Neural cell (in vitro differentiated cells): ENCODE measurements around the gene CLN6. TPM values are rescaled to one million over a fixed set of nuclear protein-coding genes. Genes with fewer than 3 reads are reported as not detected.

ENCODE experiments used
- H2AFZ ChIP-seq: fragments of 200-600, 300-800 bp; sonication (generic), shearing (Covaris generic); 2 replicates; pipeline ENCODE4 v1.6.0; 2014; ENCODE audit warnings: low read depth, mild to moderate bottlenecking, antibody characterized with exemption, low read length, moderate library complexity
- H3F3A ChIP-seq: fragments of 200-600 bp; shearing (Covaris generic); 2 replicates; pipeline ENCODE4 v1.6.1; 2016; ENCODE audit warnings: mild to moderate bottlenecking, moderate library complexity, mixed read lengths, antibody characterized with exemption, low read length; ENCODE audit not compliant: insufficient read depth, poor library complexity, severe bottlenecking
- H3K27ac ChIP-seq: fragments of 200-600, 300-800 bp; sonication (generic), shearing (Covaris generic); 2 replicates; pipeline ENCODE4 v1.5.1; 2014; ENCODE audit warnings: mild to moderate bottlenecking, low read length, moderate library complexity
- H3K27me3 ChIP-seq: fragments of 300-800, 200-600 bp; sonication (generic), shearing (Covaris generic); 2 replicates; pipeline ENCODE4 v1.6.0; 2014; ENCODE audit warnings: mild to moderate bottlenecking, low read depth, low read length, moderate library complexity; ENCODE audit not compliant: insufficient read depth
- H3K36me3 ChIP-seq: fragments of 300-800, 200-600 bp; sonication (generic), shearing (Covaris generic); 2 replicates; pipeline ENCODE4 v1.5.1; 2014; ENCODE audit warnings: mild to moderate bottlenecking, antibody characterized with exemption, low read length, moderate library complexity; ENCODE audit not compliant: insufficient read depth
- H3K4me2 ChIP-seq: fragments of 300-800, 200-600 bp; sonication (generic), shearing (Covaris generic); 2 replicates; pipeline ENCODE4 v1.6.0; 2014; ENCODE audit warnings: mild to moderate bottlenecking, low read length
- H3K4me3 ChIP-seq: fragments of 300-800, 200-600 bp; sonication (generic), shearing (Covaris generic); 2 replicates; pipeline ENCODE4 v1.5.1; 2014; ENCODE audit warnings: mild to moderate bottlenecking, low read length, moderate library complexity
- H3K79me2 ChIP-seq: fragments of 200-600 bp; shearing (Covaris generic); replicated peaks from 2 replicates; pipeline ENCODE4 v1.6.0; 2014; ENCODE audit warnings: mild to moderate bottlenecking, low read length, moderate library complexity; ENCODE audit not compliant: insufficient read depth
- H3K9ac ChIP-seq: fragments of 300-800, 200-600 bp; sonication (generic), shearing (Covaris generic); 2 replicates; pipeline ENCODE4 v1.6.1; 2016; ENCODE audit warnings: mild to moderate bottlenecking, low read length, mixed read lengths
- H3K9me2 ChIP-seq: fragments of 200-600 bp; shearing (Covaris generic); 2 replicates; pipeline ENCODE4 v1.6.1; 2016; ENCODE audit warnings: mild to moderate bottlenecking, low read length, mixed read lengths; ENCODE audit not compliant: insufficient read depth
- H3K9me3 ChIP-seq: fragments of 200-600, 300-800 bp; sonication (generic), shearing (Covaris generic); 2 replicates; pipeline ENCODE4 v1.6.1; 2016; ENCODE audit warnings: mild to moderate bottlenecking, mixed run types, low read length, moderate library complexity, mixed read lengths
- H4K20me1 ChIP-seq: fragments of 200-600 bp; shearing (Covaris generic); 2 replicates; pipeline ENCODE4 v1.6.1; 2016; ENCODE audit warnings: mild to moderate bottlenecking, mixed run types; ENCODE audit not compliant: insufficient read depth
- CTCF ChIP-seq: fragments of 450-650 bp; IDR thresholded peaks from 2 replicates; pipeline ENCODE4 v1.5.1; 2014; ENCODE audit warnings: antibody characterized with exemption, mild to moderate bottlenecking, moderate library complexity; ENCODE audit not compliant: poor library complexity, severe bottlenecking
- EP300 ChIP-seq: fragments of 450-650 bp; conservative IDR thresholded peaks from 2 replicates; pipeline ENCODE4 v1.6.1; 2014; ENCODE audit warnings: antibody characterized with exemption, mild to moderate bottlenecking, moderate library complexity; ENCODE audit not compliant: poor library complexity, severe bottlenecking
- EZH2 ChIP-seq: fragments of 200-600, 300-800 bp; shearing (Covaris generic), sonication (generic); IDR thresholded peaks from 2 replicates; pipeline ENCODE4 v1.6.1; 2014; ENCODE audit warnings: antibody characterized with exemption, low read length, borderline replicate concordance, mild to moderate bottlenecking; ENCODE audit not compliant: insufficient read depth, poor library complexity, severe bottlenecking
- MXI1 ChIP-seq: fragments of 450-650 bp; conservative IDR thresholded peaks from 2 replicates; pipeline ENCODE4 v1.6.1; 2014; ENCODE audit warnings: antibody characterized with exemption, mild to moderate bottlenecking; ENCODE audit not compliant: poor library complexity, severe bottlenecking
- POLR2AphosphoS5 ChIP-seq: IDR thresholded peaks from 2 replicates; pipeline ENCODE4 v1.6.1; 2012
- RAD21 ChIP-seq: fragments of 450-650 bp; conservative IDR thresholded peaks from 2 replicates; pipeline ENCODE4 v1.6.1; 2014; ENCODE audit warnings: antibody characterized with exemption, mild to moderate bottlenecking, moderate library complexity
- REST ChIP-seq: IDR thresholded peaks from 2 replicates; pipeline ENCODE4 v1.6.1; 2012; ENCODE audit warnings: borderline replicate concordance
- SMC3 ChIP-seq: fragments of 450-650 bp; conservative IDR thresholded peaks from 2 replicates; pipeline ENCODE4 v1.6.1; 2014; ENCODE audit warnings: antibody characterized with exemption, mild to moderate bottlenecking, moderate library complexity; ENCODE audit not compliant: poor library complexity
- TAF1 ChIP-seq: IDR thresholded peaks from 2 replicates; pipeline ENCODE4 v1.6.1; 2012; ENCODE audit warnings: low read depth
- polyA plus RNA-seq: library from polyadenylated mRNA; depleted of rRNA; stranded (reverse); fragments of >200 nt; gene quantifications from 2 replicates; pipeline ENCODE4 v1.2.3, GENCODE V29; 2014

Gene CLN6
- polyA plus RNA-seq, 1 donor from 2014 or later, result 4.9 TPM

- H3K27ac ChIP-seq, result no peak within 1 kb of the TSS
- H3F3A ChIP-seq, result no peaks in the 10 kb centered on the region
- no peak within 1 kb of the TSS for H2AFZ ChIP-seq
- no peaks in the 10 kb centered on the region for H3K9me3 ChIP-seq
- H3K4me3 ChIP-seq, result no peak within 1 kb of the TSS
- TF ChIP-seq SMC3 (no peak), TAF1 (no peak), RAD21 (no peak), POLR2AphosphoS5 (no peak), MXI1 (no peak), EZH2 (no peak), REST (no peak), CTCF (no peak), EP300 (no peak)
- H3K4me2 ChIP-seq, result no peak within 1 kb of the TSS
- H3K9me2 ChIP-seq, result no peaks in the 10 kb centered on the region
- H3K27me3 ChIP-seq, result no peaks in the 10 kb centered on the region
- no peak within 1 kb of the TSS for H3K9ac ChIP-seq
- no peaks in the 10 kb centered on the region for H3K36me3 ChIP-seq
- H4K20me1 ChIP-seq, result no peaks in the 10 kb centered on the region
- no peaks in the 10 kb centered on the region for H3K79me2 ChIP-seq
These were observed 24.6 kb downstream of the CLN6 start, which contains the start of gene CALML4 for GRCh38 chr15:68204776-68205557. CALML4 (minus strand) TSS chr15:68205332; CDS start chr15:68205247, 85 bp downstream.

- no peak overlapping the region for H3K9ac ChIP-seq
- no peaks in the 10 kb centered on the region for H3K9me2 ChIP-seq
- H3F3A ChIP-seq, result no peaks in the 10 kb centered on the region
- no peak overlapping the region for H3K4me3 ChIP-seq
- H2AFZ ChIP-seq, result no peak overlapping the region
- H3K27me3 ChIP-seq, result no peaks in the 10 kb centered on the region
- TF ChIP-seq EP300, result no peak
- no peak for TF ChIP-seq EZH2
- no peak for TF ChIP-seq REST
- no peak for TF ChIP-seq MXI1
- TF ChIP-seq RAD21, result no peak
- no peaks in the 10 kb centered on the region for H3K9me3 ChIP-seq
- H3K36me3 ChIP-seq, result no peaks in the 10 kb centered on the region
- no peaks in the 10 kb centered on the region for H3K79me2 ChIP-seq
- H3K27ac ChIP-seq, result no peak overlapping the region
- H3K4me2 ChIP-seq, result no peak overlapping the region
- H4K20me1 ChIP-seq, result no peaks in the 10 kb centered on the region
These were observed 25.2 kb downstream of the CLN6 start for GRCh38 chr15:68204361-68204760.
